ENCODE results near the gene MATCAP1. TPM values are rescaled to one million over a fixed set of nuclear protein-coding genes. Genes with fewer than 3 reads are reported as not detected.

The MATCAP1 gene
- 51.5 TPM for polyA plus RNA-seq (ENCODE audit: insufficient read length)
- long read RNA-seq, donor 1, partial matches to known transcripts, result 8 of 14 reads
- long read RNA-seq, donor 1, other reads (novel, unspliced or antisense), result 0 of 14 reads
- long read RNA-seq, donor 2, partial matches to known transcripts, result 0 of 4 reads
- long read RNA-seq, donor 2, other reads (novel, unspliced or antisense), result 0 of 4 reads
- long read RNA-seq, donor 3, partial matches to known transcripts, result 0 of 1 reads
- long read RNA-seq, donor 3, other reads (novel, unspliced or antisense), result 0 of 1 reads
- long read RNA-seq, donor 4, result 0 reads
- long read RNA-seq, donor 5, partial matches to known transcripts, result 7 of 13 reads
- long read RNA-seq, donor 5, other reads (novel, unspliced or antisense), result 0 of 13 reads
- long read RNA-seq, donor 6, partial matches to known transcripts, result 0 of 2 reads
- long read RNA-seq, donor 6, other reads (novel, unspliced or antisense), result 0 of 2 reads
- long read RNA-seq, donor 7, partial matches to known transcripts, result 59 of 146 reads
- long read RNA-seq, donor 7, other reads (novel, unspliced or antisense), result 81 of 146 reads
- long read RNA-seq, donor 8, partial matches to known transcripts, result 0 of 2 reads
- long read RNA-seq, donor 8, other reads (novel, unspliced or antisense), result 0 of 2 reads

- peak; percentile 95 for DNase-seq
Measured at GRCh38 chr16:67183627-67184452, at the start of gene MATCAP1. TSS of gene MATCAP1 (minus strand) at chr16:67183963. CDS start at chr16:67180610, 3,353 bp downstream.

GRCh38 chr16:67230809-67231660, 47.3 kb upstream of the MATCAP1 start:
- DNase-seq, result no peak

GRCh38 chr16:67229906-67230808, 46.4 kb upstream of the MATCAP1 start:
- DNase-seq, result no peak

GRCh38 chr16:67228905-67229304, 45.1 kb upstream of the MATCAP1 start:
- DNase-seq, result no peak

GRCh38 chr16:67228034-67228785, 44.4 kb upstream of the MATCAP1 start:
- no peak for DNase-seq

GRCh38 chr16:67227567-67227921, 43.8 kb upstream of the MATCAP1 start:
- DNase-seq, result no peak

- peak; percentile 99 for DNase-seq
Measured at GRCh38 chr16:67226804-67227566, 43.2 kb upstream of the MATCAP1 start, which contains the start of gene TMEM208. TSS of gene TMEM208 (plus strand) at chr16:67227130. CDS start at chr16:67227219, 89 bp downstream.

- DNase-seq, result no peak
Measured at GRCh38 chr16:67226295-67226803, 42.6 kb upstream of the MATCAP1 start.

- no peak for DNase-seq
Measured at GRCh38 chr16:67223992-67224391, 40.2 kb upstream of the MATCAP1 start.

GRCh38 chr16:67216612-67217490, 33.1 kb upstream of the MATCAP1 start:
- DNase-seq, result no peak

GRCh38 chr16:67215706-67216105, 31.9 kb upstream of the MATCAP1 start:
- DNase-seq, result no peak

- DNase-seq, result no peak
Measured at GRCh38 chr16:67213197-67214019, 29.6 kb upstream of the MATCAP1 start.

GRCh38 chr16:67212766-67213165, 29.0 kb upstream of the MATCAP1 start:
- DNase-seq, result no peak

- no peak for DNase-seq
Measured at GRCh38 chr16:67211674-67212073, 27.9 kb upstream of the MATCAP1 start.

- no peak for DNase-seq
Measured at GRCh38 chr16:67210069-67210937, 26.5 kb upstream of the MATCAP1 start.

GRCh38 chr16:67209565-67209964, 25.8 kb upstream of the MATCAP1 start:
- no peak for DNase-seq
